Measurements from ENCODE around the gene ARHGAP32.
"Not testable (repeated sequence)": the region's sequence is repeated elsewhere in the genome, so short reads cannot be mapped to it uniquely, and the experiment has no call there.

ARHGAP32 gene

DNA sequence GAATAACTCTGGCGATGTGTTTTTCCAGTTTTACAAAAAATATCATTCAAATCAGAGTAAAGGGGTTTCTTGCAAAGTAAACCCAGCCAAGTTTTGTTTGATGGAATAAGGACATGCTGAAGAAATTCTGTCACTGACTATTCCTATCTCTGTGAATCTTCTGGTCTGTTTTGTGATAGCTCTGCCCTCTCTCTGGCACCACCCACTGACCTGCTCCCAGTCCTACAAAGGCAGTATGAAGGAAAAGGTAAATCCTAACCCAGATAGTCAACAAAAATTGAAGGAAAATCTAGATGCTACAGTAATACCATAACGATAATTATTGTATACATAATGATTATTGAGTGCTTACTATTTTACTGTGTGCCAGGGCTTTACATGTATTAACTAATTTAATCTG is 173.1 kb downstream of the ARHGAP32 start:
- DNase-seq: no peak

DNA sequence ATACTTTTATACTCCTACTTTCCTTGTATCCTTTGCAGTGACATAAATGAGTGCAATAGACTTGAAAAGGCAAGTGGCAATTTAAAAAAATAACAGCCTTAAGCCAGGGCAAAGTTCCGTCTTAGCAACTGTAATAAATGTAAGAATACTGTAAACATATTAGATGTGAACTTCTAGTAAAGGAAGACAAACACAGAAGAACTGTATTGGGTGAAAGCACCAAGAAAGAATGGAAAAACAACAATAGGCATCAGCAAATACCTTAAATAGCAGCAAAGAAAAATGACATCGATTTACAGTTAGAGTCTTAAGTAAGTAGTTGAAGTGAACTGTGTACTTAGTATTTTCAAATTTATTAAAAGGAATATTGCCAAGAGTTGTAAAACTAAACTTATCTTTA is 174.0 kb downstream of the ARHGAP32 start:
- no peak for DNase-seq

DNA sequence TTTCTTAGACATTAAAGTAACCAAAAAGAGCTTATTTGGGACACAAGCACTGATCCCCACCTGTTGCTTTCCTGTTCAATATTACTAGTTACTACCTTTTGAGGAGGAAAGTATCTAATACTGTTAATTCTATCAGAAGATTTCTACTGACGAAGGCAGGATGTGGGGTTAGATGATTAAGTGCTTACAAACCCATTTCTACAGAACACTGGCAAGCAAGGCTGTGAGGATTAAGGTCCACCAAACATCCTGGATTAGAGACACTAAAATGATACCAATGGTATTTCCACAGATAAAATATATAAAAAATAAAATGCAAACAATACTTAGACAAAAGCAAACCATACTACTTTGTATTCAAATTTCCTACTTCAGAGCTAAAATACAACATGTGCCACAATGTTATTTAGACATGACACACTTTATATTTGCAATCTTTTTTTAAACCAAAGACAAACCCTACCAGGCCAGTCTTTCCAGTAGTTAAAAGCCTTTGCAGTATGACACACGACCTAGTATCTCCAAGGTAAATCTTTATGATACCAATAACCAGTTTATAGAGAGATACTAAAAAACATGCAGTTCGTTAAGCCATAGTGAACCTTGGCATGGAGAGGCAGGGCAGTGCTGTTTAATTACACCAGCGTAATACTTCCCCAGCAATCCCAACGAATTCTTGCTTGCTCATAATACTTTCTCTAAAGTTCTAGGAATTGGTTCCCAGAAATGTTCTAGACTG is 178.2 kb downstream of the ARHGAP32 start:
- DNase-seq: no peak

DNA sequence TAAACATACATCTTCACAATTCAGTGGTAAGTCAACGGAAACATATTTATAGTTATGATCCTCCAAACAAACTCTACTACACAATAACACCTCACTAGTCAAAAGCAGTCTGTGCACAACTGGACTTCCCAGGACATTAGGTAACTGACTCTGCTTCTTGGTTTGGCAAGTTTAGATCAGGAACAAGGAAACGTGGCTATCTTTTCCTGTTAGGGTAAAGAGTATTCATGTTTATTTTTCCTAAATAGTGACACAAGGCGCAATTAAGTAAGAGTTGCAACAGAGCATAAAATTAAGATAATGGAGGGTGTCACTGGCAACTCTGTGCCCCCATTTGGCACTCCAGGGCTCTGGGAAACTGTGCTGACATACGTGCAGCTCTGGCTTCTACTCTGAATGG is 179.2 kb downstream of the ARHGAP32 start:
- no peak for DNase-seq

DNA sequence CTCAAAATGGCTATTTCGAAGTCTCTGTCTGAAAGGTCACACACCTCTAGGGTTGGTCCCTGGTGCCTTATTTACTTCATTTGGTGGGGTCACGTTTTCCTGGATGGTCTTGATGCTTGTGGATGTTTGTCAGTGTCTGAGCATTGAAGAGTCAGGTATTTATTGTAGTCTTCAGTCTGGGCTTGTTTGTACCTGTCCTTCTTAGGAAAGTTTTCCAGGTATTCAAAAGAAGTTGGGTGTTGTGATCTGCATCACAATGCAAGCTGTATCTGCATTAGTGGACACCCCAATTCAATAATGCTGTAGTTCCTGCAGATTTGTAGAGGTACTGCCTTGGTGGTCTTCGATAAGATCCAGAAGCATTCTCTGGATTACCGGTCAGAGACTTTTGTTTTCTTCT is 186.0 kb downstream of the ARHGAP32 start:
- DNase-seq: no peak

DNA sequence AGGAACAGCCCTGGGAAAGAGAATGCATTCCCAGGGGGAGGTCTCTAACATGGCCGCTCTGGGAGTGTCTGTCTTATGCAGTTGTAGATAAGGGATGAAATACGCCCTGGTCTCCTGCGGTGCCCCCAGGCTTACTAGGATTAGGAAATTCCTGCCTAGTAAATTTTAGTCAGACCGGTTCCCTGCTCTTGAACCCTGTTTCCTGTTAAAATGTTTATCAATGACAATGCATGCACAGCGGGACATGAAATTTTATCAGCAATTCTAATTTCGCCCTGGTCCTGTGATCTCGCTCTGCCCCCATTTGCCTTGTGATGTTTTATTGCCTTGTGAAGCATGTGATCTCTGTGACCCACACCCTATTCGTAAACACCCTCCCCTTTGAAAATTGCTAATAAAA is 193.0 kb downstream of the ARHGAP32 start:
- DNase-seq: not testable (repeated sequence)

DNA sequence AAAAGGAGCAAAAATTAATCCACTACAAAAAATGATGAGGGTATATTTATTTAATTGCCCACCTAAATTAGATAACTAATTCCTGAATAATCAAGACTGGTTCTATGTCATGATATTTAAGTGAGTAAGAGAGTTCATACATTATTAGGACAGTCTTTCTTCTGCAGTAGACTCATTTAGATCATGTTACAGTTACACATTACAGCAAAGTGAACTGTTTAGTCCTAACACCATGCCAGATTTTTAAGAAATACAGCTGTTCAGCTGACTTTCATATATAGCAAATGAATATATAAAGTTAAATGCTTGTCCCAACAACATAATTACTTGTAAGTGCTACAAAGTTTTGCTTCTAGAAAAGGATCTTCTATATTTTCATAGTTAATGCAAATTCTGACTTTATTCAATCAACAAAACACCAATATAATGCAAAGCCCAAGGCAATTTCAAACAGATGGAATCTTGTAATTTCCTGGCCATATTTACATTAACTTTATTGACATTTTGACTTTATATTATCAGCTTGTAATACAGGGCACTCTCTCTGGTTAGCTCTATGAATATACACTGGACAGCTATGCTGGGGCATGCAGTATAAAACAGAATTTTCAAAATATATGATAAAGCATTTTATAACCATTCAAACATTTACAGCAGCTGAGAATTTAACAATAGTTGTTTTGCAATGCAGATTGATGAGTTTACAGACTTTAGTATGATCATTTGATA is 203.7 kb downstream of the ARHGAP32 start:
- no peak for DNase-seq

DNA sequence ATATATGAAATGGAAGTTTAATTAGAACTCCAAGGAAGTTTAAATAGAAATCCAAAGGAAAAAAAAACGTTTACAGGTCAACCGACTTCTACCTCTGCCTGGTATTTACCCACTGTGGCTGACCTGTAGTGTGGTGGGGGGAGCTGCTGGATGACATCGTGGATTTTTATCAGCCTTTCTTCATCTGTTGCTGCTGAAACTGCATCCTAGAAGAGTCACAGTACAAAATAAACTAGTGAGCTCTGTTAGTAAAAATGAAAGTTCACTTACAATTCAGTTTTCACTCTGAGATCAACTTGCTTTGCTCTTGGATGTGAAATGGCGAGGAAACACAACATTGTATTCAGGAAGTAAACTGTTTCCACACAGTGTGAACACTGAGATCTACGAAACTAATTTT is 206.2 kb downstream of the ARHGAP32 start:
- DNase-seq: no peak

DNA sequence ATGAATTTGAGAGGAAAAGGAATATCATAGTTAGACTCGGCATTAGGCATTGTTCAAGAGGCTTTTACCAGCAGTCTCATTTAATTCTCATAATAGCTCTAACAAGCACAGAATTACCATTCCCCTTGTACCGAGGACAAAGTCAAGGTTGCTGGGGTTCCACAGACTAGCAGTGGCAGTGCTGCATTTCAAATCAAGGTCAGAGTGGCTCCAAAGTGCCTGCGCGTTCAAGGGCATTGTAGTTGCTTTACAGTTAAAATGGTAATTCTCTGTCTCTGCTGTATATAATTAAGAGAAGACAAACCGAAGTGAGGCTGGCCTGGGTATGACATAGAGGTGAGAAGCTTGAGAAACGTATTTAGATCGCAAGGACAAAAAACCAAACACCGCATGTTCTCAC is 209.1 kb downstream of the ARHGAP32 start:
- no peak for DNase-seq

DNA sequence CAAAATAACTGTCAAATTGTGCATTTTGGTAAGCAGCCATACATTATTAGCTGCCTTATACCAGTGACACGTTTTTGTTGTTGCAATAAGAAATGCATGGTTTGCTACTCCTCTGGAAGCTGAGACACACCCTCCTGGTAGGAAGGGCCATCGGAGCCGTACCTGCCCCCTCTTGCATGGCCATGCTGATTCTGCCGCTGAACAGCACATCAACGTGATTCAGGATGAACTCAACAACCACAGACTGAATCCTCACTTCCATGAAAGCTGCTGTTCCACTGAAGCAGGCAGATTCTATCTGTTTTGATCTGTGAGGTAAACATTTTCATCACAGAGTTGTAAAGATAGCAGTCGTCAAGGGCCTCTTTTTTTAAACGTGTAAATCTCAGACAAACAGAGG is 210.9 kb downstream of the ARHGAP32 start:
- DNase-seq: no peak

DNA sequence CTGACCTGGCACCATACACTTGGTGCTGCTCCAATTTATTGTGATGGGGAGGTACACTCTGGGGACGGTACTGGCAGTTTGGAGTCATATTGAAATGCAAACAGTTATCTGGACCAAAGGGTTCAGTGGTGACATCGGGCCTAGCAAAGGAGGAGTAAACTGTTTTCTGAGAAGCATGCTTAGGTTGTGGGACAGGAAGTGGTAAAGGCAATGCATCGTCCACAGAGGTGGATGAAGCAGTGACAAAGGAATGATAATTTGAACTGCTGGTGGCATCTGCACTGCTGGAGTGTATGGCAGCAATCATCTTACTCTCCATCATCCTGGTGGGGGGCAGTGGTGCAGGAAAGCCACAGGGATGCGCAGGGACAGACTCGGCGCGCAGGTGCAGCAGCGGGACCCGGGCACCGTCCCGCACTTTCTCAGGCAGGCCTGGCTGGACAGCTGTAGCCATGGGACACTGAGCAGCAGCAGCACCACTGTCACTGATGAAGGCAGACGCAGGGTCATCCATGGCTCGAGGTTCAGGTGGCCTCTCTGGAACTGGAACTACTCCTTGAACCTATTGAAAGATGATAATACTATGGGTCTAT is 221.4 kb downstream of the ARHGAP32 start:
- DNase-seq: no peak

DNA sequence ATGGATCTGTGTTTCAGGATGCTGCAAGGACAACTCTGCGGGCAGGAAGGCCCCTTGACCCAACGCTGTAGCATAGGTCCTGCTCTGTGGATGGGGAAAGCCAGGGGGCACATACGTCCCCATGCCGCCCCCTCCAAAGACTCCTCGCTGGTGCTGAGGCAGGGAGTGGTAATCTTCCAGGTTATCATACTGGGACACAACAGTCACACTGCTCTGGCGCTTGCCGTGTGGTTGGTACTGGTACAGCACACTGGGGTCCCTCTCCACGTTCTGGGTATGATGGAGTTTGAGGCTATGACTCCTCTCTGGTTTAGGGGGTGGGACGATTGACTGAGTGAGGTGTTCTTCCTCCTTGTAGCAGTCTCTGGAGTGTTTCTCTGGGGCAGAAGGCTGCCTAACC is 223.2 kb downstream of the ARHGAP32 start:
- no peak for DNase-seq

DNA sequence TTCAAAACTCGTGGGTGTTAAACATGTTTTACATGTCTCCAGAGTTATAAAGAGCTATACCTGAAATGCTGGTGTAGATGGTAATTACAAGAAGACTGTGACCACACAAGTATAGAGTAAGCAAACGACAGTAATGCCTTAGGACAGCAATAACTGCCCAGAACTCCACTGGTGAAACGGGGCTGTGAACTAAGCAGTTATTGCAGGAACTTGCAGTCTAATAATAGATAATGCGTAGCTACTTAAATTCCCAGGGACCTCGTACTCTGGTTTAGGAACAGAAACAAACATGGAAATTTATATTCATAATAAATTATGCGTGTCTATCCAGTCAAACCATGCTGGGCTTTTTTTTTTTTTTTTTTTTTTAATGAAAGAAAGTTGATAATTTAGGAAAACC is 224.5 kb downstream of the ARHGAP32 start:
- no peak for DNase-seq

DNA sequence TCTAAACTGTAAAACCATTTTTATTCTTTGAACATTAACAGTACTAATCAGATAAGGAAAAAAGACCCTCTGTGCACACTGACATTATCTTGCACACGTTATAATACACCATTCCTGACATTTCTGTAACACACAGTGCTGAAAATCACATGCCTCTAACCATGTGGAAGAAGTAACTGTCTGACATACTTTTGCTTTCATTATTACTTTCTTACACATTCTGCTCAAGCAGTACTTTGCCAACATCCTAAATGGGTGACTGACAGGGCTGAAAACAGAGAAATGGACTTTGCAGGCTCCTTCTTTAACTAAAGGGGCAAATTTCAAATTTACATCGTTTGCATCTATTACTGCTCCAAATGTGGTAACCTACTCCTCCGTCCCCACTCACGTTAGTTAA is 226.6 kb downstream of the ARHGAP32 start:
- no peak for DNase-seq

DNA sequence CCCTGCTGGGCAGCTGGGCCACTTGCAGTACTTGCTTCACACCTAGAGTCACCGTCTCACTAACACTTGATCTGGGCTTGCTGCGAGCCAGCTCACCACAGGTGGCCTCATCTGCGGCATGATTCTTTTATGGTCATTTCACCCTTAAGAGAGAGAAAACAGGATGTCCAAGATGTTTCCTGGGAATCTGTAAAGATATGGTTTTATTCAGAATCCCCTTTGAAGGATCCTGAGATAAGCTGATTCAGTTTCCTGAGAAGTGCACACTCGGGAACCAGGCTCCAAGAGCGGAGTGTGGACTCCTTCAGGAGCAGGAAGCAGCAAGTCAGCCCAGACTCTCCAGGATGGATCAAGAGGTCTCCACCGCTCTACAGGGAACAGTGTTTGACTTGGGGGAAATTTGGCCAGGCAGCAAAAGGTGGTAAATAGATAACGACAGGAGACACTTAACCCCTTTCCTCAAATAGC is 227.6 kb downstream of the ARHGAP32 start:
- no peak for DNase-seq

DNA sequence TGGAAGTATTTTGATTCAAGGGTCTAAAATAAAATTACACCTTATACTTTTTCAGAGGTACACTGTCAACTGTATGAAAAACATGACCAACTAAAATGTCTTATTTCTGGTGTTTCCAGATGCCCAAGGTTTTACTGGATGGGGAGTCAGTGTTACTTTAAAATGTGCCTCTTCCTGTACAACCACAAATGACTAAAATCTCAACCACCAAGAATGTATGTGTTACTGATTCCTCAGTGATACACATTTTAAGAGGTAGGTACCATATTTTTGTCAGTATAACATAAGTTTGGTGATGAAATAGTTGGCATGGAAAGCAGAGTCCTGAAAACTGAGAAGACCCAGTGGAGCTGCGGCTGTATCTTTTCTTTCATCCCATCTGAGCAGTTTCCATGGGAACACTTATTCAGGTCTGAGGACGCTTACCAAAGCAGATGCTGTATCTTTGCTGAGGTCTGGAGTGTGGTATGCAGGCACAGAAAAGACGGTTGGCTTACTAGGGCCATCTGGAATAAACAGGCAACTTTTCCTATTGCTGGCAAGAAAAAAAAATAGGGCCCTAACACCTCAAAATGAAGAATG is 228.3 kb downstream of the ARHGAP32 start:
- DNase-seq: no peak

DNA sequence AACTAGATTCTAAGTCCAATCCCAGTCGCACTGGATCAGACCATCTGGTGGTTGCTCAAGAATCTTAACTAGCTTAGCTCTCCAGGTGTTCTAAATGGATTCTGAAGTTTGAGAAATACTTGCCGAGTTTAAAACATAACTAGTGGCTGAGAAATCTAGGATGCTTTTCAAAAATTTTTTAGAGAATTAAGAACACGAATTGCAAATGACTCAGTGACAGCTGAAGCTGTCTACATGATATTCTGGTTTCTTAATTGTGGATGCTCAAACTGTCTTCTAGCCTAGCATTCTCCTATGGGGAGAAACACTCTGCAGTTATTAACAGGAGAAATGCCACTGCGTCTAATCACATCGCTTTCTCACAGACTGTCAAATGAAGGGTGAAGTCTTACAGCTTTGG is 229.2 kb downstream of the ARHGAP32 start:
- no peak for DNase-seq

DNA sequence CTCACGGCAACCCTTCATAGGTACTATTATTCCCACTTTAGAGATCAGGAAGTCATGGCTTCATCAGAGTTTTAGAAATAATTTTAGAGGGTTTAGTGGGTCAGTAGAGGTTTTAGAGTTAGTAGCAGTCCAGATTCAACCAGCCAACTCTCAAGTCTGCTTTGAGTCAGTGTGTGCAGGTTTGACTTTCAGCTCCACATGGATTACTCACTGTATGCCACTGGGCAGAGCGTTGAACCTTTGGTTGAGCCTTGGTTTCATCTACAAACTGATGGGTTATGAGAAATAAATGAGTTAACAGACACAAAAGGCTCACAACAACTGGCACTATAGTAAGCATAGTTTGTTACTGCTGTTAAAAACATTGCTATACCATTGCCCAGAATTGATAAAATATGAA is 230.5 kb downstream of the ARHGAP32 start:
- no peak for DNase-seq

DNA sequence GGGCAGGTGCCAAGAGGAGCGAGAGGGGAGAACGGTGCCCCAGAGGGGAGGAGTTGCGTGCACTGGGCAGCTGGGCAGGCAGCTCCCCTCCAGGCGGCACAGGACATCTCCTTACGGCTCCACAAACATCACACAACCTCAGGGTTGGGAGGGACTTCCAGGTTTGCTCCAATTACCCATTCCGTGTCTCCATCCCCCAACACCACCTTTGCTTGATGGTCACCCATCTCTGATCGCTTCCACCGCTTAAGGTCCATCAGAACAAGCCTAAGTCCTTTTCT is 235.0 kb downstream of the ARHGAP32 start:
- no peak for DNase-seq

DNA sequence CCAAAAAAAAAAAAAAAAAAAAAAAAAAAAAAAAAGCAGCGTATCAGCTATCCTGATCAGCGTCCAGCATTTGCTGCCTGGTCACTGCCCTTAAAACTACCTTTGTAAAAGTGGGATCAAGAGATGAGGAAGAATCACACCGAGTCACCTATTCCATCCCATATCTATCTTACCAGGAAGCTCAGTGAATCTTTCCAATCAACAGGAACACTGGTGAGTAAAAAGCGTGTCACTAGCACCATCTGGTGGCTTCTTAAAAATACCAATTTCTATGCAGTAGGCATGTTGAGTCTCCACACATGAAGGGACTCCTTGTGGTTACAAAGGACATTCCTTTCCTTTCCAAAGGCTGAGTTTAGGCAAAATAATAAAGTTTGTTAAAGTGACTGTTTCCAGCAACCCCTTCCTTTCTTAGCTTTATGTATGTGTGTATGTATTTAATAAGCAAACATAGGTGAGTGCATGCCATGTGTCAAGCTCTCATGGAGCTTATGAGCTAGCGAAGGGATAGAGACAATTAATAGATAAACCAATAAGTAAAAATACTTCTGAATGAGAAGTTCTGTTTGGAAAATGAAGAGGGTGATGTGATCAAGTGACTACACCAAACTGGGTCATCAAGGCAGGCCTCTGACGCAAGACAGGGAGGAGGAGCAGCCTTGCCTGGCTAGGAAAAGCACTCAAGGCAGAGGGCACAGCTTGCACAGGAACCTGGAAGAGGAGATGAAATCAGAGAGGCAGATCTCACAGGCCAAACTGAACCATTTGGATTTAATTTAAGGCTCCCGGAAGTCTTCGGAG is 235.5 kb downstream of the ARHGAP32 start:
- no peak for DNase-seq

DNA sequence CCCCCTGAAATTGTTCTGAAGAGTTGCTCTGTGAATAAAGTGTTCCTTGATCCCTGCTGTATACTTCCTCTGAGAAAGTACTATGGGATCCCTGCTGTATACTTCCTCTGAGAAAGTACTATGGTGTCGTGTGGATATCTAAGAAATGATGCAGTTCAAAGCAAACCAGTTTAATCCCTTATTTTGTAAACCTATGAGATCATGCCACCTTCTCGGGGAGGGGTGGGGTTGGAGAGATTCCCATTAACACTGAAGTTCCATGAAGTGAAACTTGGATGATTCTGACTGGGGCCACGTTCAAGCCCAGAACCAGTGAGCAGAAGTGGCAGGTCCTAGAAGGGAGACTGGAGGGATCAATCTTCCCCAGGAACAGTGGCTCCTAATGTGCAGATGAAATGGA is 236.5 kb downstream of the ARHGAP32 start:
- DNase-seq: no peak

DNA sequence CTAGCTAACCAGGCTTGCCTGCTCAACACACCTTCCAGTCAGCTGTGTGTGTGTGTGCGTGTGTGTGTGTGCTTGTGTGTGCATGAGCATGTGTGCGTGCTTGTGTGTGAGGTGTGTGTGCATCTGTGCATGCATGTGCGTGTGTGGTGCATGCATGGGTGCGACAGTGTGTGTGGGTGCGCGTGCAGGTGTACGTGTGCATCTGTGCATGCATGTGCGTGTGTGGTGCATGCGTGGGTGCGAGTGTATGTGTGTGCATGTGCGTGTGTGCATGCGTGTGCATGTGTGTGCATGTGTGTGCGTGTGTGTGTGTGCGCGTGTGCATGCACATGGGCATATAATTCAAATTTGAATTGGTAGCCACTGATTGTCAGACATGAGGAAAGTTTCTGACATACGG is 239.0 kb downstream of the ARHGAP32 start:
- no peak for DNase-seq

DNA sequence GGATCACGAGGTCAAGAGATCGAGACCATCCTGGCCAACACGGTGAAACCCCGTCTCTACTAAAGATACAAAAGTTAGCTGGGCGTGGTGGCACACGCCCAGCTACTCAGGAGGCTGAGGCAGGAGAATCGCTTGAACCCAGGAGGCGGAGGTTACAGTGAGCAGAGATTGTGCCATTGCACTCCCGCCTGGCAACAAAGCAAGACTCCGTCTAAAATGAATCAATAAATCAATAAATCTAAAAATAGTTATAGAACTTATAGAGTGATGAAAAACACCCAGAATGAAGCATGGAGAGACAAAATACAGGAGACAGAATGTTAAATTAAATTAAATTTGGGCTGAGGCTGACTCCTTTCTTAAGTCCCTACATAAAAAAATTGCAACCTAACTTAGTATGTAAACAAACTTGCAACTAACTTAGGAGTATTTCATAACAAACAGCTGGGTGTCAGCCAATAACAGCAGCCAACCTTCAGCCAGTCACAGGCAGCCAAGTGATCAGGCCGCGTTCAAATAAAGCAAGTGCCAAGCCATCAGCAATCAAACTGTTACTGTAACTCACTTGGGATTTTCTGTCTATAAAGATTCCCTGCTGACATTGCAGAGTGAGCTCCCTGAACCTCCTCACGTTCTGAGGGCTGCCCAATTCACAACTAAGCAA is 242.2 kb downstream of the ARHGAP32 start:
- DNase-seq: no peak

Data from NCI-H2107 (cell line).